GM19395 (cell line): ENCODE results near the gene SMCO4.
"Not testable (repeated sequence)": the region's sequence is repeated elsewhere in the genome, so short reads cannot be mapped to it uniquely, and the experiment has no call there.

ENCODE experiments used
- ATAC-seq: cut with Tn5 transposase; IDR thresholded peaks from one replicate; pipeline ENCODE4 v1.9.1; 2021; ENCODE audit warnings: mild to moderate bottlenecking, moderate library complexity; ENCODE audit not compliant: unreplicated experiment

Gene SMCO4

DNA sequence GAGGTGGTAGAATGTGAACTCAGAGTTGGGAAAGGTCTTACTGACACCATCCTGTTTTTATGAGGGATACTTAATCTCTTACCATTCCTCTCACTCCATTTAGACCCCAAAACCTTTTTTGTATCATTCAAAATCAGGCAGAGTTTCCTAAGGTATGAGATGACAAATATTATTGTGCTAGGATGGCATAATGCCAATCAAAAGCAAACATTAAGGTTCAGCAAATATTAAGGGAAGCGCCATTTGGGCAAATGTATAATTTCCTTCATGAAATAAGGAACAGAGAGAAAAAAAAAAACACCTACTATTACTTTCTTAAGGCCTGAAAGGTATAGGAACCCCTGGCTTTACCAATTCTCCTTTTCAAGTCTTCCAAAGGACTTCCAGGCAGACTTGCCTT, 62.4 kb downstream of the SMCO4 start:
- no peak for ATAC-seq

DNA sequence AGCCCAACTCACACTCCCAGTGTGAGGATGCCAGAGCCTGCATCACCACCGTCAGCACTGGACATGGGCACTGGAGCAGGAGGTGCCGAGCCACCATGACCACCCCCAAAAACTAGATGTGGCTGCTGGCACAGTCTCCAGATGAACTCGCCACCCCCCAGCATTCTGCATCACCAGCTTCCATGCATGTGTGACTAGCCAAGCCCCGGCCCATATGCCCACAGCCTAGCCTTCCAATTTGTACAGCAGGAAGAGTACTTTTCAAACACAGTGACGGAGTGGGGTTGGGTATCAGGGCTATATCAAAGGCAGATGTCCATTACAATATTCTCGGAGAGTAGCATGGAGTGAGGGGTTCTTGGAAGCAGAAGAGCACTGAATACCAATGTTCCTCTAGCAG, 62.9 kb downstream of the SMCO4 start:
- ATAC-seq: no peak

DNA sequence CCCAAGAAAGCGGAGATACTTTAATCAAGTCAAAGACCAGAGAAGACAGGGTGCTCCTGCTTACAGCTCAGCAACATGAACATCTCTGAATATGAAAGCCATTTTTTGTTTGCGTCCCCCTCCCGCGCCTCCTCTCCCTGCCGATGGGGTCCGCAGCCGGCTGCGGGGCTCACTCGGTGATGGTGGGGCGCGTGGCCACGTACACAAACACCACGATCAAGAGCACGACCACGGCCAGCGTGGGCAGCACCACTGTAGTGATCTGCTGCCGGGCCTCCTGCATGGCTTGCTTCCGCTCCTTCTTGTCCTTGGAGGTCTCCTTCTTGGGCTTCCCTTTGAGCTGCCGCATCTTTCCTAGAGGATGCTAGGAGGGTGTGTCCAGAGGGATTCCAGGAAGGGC, 64.3 kb downstream of the SMCO4 start:
- ATAC-seq: no peak

DNA sequence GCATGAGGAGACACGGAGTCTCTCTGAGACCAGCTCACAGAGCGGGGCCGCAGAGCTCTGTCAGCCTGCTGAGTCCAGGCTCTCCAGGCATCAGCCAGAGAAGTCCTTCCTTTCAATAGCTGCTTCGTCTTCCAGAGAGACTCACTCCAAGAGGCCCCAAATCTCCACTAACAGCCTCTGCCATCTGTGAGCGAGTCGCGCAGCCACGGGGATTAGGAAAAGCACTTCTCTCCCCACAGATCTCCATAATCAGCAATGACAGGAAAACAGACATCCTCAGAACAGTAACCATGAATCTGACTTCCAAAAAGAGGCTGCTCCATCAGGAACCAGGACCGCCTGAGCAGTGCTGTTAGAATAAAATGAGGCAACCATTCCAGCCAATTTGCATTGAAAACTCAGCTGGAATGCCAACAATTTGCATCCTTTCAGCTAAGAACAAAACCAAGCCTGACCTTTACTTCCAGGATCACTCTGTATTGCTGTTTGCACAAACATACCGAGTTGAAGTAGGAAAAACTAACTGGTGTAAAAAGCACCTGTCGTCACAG, 65.4 kb downstream of the SMCO4 start:
- no peak for ATAC-seq

GRCh38 chr11:93476796-93477195, 66.4 kb downstream of the SMCO4 start:
- no peak for ATAC-seq

DNA sequence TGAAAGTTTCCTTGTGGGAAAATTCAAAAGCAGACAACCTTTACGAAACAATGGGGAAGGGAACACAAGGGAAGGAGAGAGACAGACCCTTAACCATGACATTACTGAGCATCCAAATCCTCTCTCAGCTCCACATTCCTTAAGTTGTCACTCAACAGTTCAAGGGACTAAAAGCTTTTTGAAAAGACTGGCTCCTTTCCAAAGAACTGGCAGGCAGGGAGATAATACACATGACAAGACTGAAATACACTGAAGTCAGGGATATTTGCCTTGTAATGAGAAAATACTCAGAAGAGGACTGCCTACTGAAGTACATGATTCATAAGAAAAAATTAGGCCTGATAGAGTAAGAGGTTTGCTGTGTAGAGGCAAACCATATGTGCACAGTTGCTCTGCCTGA, 69.1 kb downstream of the SMCO4 start:
- ATAC-seq: no peak

DNA sequence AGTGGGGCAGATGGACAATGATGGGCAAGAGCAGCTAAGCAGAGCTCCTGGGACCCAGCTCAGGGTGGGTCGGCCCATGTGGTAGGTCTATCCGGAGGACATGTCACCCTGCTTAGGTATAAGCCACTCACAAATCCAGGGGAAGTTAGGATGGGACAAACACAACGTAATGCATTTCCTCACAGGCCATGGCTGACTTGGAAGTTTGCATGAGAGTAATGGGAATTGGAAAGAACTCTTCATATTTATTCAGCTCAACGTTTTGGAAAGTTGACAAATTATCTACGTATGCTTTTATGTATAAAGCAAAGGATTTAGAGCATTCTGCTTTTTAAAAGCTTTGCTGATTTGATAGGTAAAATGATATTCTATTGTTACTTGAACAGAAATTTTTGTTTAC, 74.9 kb downstream of the SMCO4 start:
- no peak for ATAC-seq

- ATAC-seq: no peak
Measured at GRCh38 chr11:93467054-93467453, 76.1 kb downstream of the SMCO4 start.

DNA sequence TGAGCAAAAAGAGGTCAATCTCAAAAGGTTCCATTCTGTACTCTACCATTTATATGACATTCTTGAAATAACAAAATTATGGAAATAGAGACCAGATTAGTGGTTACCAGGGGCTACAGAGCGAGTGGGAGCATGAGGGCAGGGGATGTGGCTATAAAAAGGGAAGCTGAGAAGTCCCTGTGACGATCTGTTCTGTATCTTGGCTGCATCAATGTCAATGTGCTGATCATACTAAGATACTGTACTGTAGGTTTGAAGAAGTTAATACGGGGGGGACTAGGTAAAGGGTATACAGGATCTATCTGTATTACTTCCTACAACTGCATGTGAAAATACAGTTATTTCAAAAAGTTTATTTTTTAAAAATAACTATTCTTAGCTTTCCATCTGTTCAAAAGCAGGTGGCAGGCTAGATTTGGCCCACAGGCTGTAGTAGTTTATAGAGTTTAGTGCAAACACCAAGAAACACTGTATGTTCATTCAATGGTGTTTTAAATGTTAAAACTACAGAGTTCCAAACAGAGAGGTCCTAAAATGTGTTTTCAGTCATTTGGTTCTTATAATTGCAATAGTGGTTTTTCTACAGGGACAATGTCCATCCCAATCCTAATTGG, 78.2 kb downstream of the SMCO4 start:
- ATAC-seq: no peak

DNA sequence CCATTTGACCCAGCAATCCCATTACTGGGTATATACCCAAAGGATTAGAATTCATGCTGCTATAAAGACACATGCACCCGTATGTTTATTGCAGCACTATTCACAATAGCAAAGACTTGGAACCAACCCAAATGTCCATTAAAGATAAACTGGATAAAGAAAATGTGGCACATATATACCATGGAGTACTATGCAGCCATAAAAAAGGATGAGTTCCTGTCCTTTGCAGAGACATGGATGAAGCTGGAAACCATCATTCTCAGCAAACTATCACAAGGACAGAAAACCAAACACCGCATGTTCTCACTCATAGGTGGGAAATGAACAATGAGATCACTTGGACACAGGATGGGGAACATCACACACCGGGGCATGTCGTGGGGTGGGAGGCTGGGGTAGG, 79.5 kb downstream of the SMCO4 start:
- ATAC-seq: not testable (repeated sequence)

- ATAC-seq: no peak
Measured at GRCh38 chr11:93458286-93458685, 84.9 kb downstream of the SMCO4 start.

- ATAC-seq: no peak
Measured at GRCh38 chr11:93444617-93445073, 98.5 kb downstream of the SMCO4 start.

DNA sequence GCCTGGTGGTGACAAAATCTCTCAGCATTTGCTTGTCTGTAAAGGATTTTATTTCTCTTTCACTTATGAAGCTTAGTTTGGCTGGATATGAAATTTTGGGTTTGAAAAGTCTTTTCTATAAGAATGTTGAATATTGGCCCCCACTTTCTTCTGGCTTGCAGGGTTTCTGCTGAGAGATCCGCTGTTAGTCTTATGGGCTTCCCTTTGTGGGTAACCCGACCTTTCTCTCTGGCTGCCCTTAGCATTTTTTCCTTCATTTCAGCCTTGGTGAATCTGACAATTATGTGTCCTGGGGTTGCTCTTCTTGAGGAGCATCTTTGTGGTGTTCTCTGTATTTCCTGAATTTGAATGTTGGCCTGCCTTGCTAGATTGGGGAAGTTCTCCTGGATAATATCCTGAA, 100.0 kb downstream of the SMCO4 start:
- ATAC-seq: not testable (repeated sequence)

DNA sequence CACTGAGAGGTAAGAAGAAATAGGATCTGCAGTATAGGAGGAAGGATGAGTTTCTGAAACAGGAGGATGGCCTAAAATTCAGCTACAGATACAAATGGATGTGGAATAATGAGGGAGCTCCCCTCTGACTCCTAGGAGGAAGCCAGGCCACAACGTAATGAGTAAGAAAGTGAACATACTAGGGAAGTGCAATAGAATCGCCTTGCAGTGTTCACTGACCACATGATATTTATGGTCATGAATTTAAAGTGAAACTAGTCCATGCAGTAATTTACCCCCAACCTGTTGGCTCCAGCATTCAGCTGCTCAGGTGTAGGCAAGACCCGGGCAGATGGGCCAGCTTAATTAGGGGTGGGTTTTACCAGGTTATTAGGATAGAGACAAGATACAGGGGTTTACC, 110.9 kb downstream of the SMCO4 start:
- no peak for ATAC-seq
